CMK (cell line): ENCODE data around the gene RAB41.
A peak's percentile ranks its signal among the peaks of the same experiment; 100 is the strongest.
"Not testable (repeated sequence)": the region's sequence is repeated elsewhere in the genome, so short reads cannot be mapped to it uniquely, and the experiment has no call there.

Experiments used
- DNase-seq: peaks from one replicate; pipeline ENCODE4 v3.0.0-alpha.2; 2010; ENCODE audit warnings: low read depth

Gene RAB41

GRCh38 chrX:70289793-70290770 is 8.1 kb downstream of the RAB41 start, which contains the start of the genes KIF4A and PDZD11:
KIF4A (plus strand) TSS chrX:70290104; CDS start chrX:70290459, 355 bp downstream.
PDZD11 (minus strand) TSS chrX:70289927; CDS start chrX:70289341, 586 bp downstream.
- peak; percentile 48 for DNase-seq

- DNase-seq = no peak
These were observed 10.8 kb downstream of the RAB41 start for GRCh38 chrX:70292788-70293187.

- DNase-seq = no peak
These were observed 11.6 kb downstream of the RAB41 start for GRCh38 chrX:70293621-70294020.

- no peak for DNase-seq
These were observed 19.7 kb downstream of the RAB41 start for GRCh38 chrX:70301716-70302115.

- no peak for DNase-seq
These were observed 31.5 kb downstream of the RAB41 start for GRCh38 chrX:70313503-70313902.

- DNase-seq = no peak
These were observed 40.8 kb downstream of the RAB41 start for GRCh38 chrX:70322784-70323183.

- DNase-seq = not testable (repeated sequence)
These were observed 41.7 kb downstream of the RAB41 start for GRCh38 chrX:70323628-70324027.

- DNase-seq = no peak
These were observed 42.4 kb downstream of the RAB41 start for GRCh38 chrX:70324326-70324725.

GRCh38 chrX:70331161-70331560 is 49.2 kb downstream of the RAB41 start:
- DNase-seq = no peak

GRCh38 chrX:70332600-70332999 is 50.6 kb downstream of the RAB41 start:
- no peak for DNase-seq
